BJ (cell line): ENCODE data around the gene AMZ1. TPM values are rescaled to one million over a fixed set of nuclear protein-coding genes. Genes with fewer than 3 reads are reported as not detected.
"Not testable (repeated sequence)": the region's sequence is repeated elsewhere in the genome, so short reads cannot be mapped to it uniquely, and the experiment has no call there.

Experiments
- CTCF ChIA-PET: fragments of 350-600 bp; formaldehyde crosslinking; extraction: SDS; loops from one replicate; lab custom pipeline; 2021; ENCODE audit warnings: antibody characterized with exemption, inconsistent platforms; lab: Yijun Ruan, JAX
- POLR2A ChIA-PET: fragments of 300-600 bp; sonication (Branson Sonifier 250); formaldehyde crosslinking; extraction: SDS; loops from one replicate; lab custom pipeline; 2021; ENCODE audit warnings: antibody characterized with exemption; lab: Charles Lee
- DNase-seq: peaks from one replicate; pipeline ENCODE4 v3.0.0-alpha.2; 2011; ENCODE audit warnings: low read depth
- H3K27me3 ChIP-seq: 2 replicates; pipeline ENCODE4 v1.6.0; 2011; ENCODE audit warnings: low read length; ENCODE audit not compliant: control insufficient read depth, insufficient read depth
- H3K36me3 ChIP-seq: 2 replicates; pipeline ENCODE4 v1.5.1; 2011; ENCODE audit warnings: low read length; ENCODE audit not compliant: control insufficient read depth, insufficient read depth
- H3K4me3 ChIP-seq: 2 replicates; pipeline ENCODE4 v1.5.1; 2011; ENCODE audit warnings: low read depth, mild to moderate bottlenecking, control low read depth, low read length
- CTCF ChIP-seq: IDR thresholded peaks from 2 replicates; pipeline ENCODE4 v1.5.1; 2011; ENCODE audit warnings: low read depth, mild to moderate bottlenecking, control low read depth, inconsistent platforms, low read length, moderate library complexity; ENCODE audit not compliant: insufficient read depth
- polyA plus RNA-seq: library from polyadenylated mRNA; depleted of rRNA; stranded (reverse); fragments of >200 nt; gene quantifications from 2 replicates; pipeline ENCODE4 v1.2.3, GENCODE V29; 2011

AMZ1 gene
- polyA plus RNA-seq, 1 experiment: 3.7 TPM

GRCh38 chr7:2734751-2735571 lies 47.0 kb downstream of the AMZ1 start:
- ChIA-PET POLR2A (interaction anchor here (0.7 kb wide), 1 partner anchor 23 kb away, joined by 3 read pairs; no protein-coding TSS in a partner anchor), CTCF (interaction anchor here (0.7 to 1.0 kb wide), 2 partner anchors 10 to 110 kb away, joined by 3 read pairs; no protein-coding TSS in a partner anchor)
- Histone ChIP-seq H3K27me3 (no peaks in the 10 kb centered on the region), H3K36me3 (peaks cover 14% of the 10 kb centered on the region), H3K4me3 (no peak overlapping the region)
- no peak for DNase-seq
- TF ChIP-seq CTCF: no peak

GRCh38 chr7:2735744-2736143 lies 47.7 kb downstream of the AMZ1 start:
- ChIA-PET CTCF (no interaction called here), POLR2A (interaction anchor here (0.7 kb wide), 1 partner anchor 22 kb away, joined by 3 read pairs; no protein-coding TSS in a partner anchor)
- no peak overlapping the region for H3K4me3 ChIP-seq
- DNase-seq: no peak
- peaks cover 9% of the 10 kb centered on the region for H3K36me3 ChIP-seq
- no peak for TF ChIP-seq CTCF
- no peaks in the 10 kb centered on the region for H3K27me3 ChIP-seq

- no peaks in the 10 kb centered on the region for H3K27me3 ChIP-seq
- ChIA-PET POLR2A (no interaction called here), CTCF (interaction anchor here (1.6 kb wide), 1 partner anchor 17 kb away, joined by 5 read pairs; no protein-coding TSS in a partner anchor)
- H3K4me3 ChIP-seq: no peak overlapping the region
- no peak for DNase-seq
- H3K36me3 ChIP-seq: peaks cover 4% of the 10 kb centered on the region; the same call in 1 of the 2 replicates
- no peak for TF ChIP-seq CTCF
Measured at GRCh38 chr7:2736411-2736914, 48.5 kb downstream of the AMZ1 start.

GRCh38 chr7:2737005-2737743 lies 49.2 kb downstream of the AMZ1 start:
- DNase-seq, H3K36me3 ChIP-seq, H3K27me3 ChIP-seq, H3K4me3 ChIP-seq, POLR2A ChIA-PET: not testable (repeated sequence)
- CTCF ChIA-PET: interaction anchor here (0.7 to 1.6 kb wide), 2 partner anchors 17 to 170 kb away, joined by 3 to 5 read pairs; no protein-coding TSS in a partner anchor

GRCh38 chr7:2737771-2738540 lies 50.0 kb downstream of the AMZ1 start:
- no peak for DNase-seq
- TF ChIP-seq CTCF: no peak
- H3K4me3 ChIP-seq: no peak overlapping the region
- POLR2A ChIA-PET: no interaction called here
- no peaks in the 10 kb centered on the region for H3K27me3 ChIP-seq
- CTCF ChIA-PET: interaction anchor here (0.6 to 1.6 kb wide), 3 partner anchors 16 to 278 kb away, joined by 3 to 5 read pairs (median 4); no protein-coding TSS in a partner anchor
- peaks cover 4% of the 10 kb centered on the region; the same call in 1 of the 2 replicates for H3K36me3 ChIP-seq
